Adipocyte (in vitro differentiated cells): ENCODE measurements around the gene RAB6B.

Experiments used
- DNase-seq: peaks from one replicate; pipeline ENCODE4 v3.0.0-alpha.2; 2015; ENCODE audit warnings: low read depth
- H3K27me3 ChIP-seq: replicated peaks from 2 replicates; pipeline ENCODE4 v1.7.0; 2013; ENCODE audit warnings: mild to moderate bottlenecking, low read length, moderate library complexity; ENCODE audit not compliant: control insufficient read depth, insufficient read depth
- H3K36me3 ChIP-seq: 2 replicates; pipeline ENCODE4 v1.7.0; 2013; ENCODE audit warnings: low read length, mild to moderate bottlenecking, moderate library complexity; ENCODE audit not compliant: control insufficient read depth, insufficient read depth, severe bottlenecking
- H3K4me1 ChIP-seq: 2 replicates; pipeline ENCODE4 v1.7.0; 2013; ENCODE audit warnings: mild to moderate bottlenecking, low read length, moderate library complexity; ENCODE audit not compliant: control insufficient read depth, insufficient read depth
- H3K4me3 ChIP-seq: 2 replicates; pipeline ENCODE4 v1.7.0; 2013; ENCODE audit warnings: mild to moderate bottlenecking, low read length, moderate library complexity
- H3K9ac ChIP-seq: 2 replicates; pipeline ENCODE4 v1.7.0; 2013; ENCODE audit warnings: mild to moderate bottlenecking, low read length, moderate library complexity
- H3K9me3 ChIP-seq: 2 replicates; pipeline ENCODE4 v1.7.0; 2013; ENCODE audit warnings: mild to moderate bottlenecking, low read length, moderate library complexity; ENCODE audit not compliant: control insufficient read depth

RAB6B gene

GRCh38 chr3:133890972-133891644 lies 4.6 kb downstream of the RAB6B start:
- no peak for DNase-seq
- Histone ChIP-seq H3K4me3 (no peak overlapping the region), H3K9ac (no peak overlapping the region), H3K4me1 (peaks cover 4% of the 10 kb centered on the region), H3K36me3 (no peaks in the 10 kb centered on the region), H3K9me3 (no peaks in the 10 kb centered on the region), H3K27me3 (peaks cover 3% of the 10 kb centered on the region)

GRCh38 chr3:133890037-133890436 lies 5.6 kb downstream of the RAB6B start:
- H3K9ac ChIP-seq, result no peak overlapping the region
- peaks cover 4% of the 10 kb centered on the region for H3K4me1 ChIP-seq
- H3K27me3 ChIP-seq, result peaks cover 7% of the 10 kb centered on the region
- DNase-seq, result no peak
- H3K4me3 ChIP-seq, result no peak overlapping the region
- no peaks in the 10 kb centered on the region for H3K36me3 ChIP-seq
- H3K9me3 ChIP-seq, result no peaks in the 10 kb centered on the region

DNA sequence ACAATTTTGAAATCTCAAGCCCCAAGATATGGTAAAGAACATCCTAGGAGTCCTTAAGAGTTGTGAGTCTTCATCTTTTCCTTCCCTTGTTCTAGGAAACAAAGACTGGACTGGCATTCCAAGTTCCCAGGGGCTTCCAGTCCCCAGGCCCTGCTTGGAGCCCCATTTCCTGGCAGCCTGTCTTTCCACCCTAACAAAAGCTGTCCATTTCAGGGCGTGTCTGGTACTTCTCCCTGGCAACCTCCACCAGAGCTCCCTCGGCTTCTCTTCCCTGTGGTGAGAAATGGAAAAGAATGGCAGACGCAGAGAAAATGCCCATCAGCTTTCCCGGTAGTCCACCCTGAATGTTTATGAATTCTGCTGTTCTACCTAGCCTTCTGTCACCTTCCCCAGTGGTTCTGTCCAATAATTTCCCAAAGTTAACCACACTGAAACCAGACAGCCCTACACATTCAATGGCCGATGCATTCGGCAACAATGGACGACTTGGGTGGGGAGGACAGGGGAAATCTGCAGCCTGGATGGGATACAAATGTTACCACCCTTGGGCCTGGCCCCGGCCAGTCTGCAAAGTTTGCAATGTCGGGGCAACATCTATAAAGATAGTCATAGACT lies 6.8 kb downstream of the RAB6B start:
- Histone ChIP-seq H3K4me1 (peaks cover 4% of the 10 kb centered on the region), H3K36me3 (no peaks in the 10 kb centered on the region), H3K4me3 (no peak overlapping the region), H3K27me3 (peaks cover 14% of the 10 kb centered on the region), H3K9ac (no peak overlapping the region), H3K9me3 (no peaks in the 10 kb centered on the region)
- DNase-seq, result no peak

DNA sequence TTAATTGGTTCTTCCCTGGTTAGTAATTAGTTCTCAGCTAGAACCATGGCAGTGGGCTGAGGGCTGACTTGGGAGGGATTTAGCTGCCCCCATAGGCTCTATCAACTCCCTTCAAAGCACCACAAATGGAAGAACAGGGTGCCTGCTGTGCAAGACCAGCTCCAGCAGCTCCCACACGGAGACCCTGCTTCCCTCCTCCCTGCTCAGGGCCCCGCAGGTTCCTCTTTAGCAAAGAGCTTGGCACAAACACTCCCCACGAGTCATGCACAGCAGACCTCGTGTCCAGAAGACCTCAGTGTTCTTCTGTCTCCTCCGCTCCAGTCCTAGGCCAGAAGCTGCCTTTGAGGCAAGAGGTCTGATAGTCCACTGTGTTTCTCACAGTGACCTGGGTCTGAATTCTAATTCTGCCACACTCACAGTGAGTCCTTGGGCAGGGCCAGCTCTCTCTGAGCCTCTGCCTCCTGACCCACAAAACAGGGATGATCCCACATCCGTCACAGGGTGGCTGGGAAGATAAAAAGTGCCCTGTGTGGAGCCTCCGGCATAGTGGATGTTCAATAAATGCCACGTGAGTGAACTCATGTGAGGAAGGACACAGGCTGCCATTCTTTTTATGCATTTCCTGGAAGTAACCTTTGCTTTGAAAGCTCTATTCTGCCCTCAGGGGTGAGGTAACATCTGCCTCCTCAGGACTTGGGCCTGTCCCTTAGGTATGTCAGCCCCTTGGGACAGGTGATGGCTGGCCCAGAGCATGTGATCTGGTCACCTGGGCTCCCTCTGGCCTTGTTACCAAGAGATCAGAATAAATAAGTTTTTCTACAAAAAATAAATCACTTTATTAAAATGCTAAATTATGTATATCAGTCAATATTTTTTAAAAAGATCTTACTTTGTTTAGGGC lies 7.6 kb downstream of the RAB6B start:
- DNase-seq, result peak; percentile 8
- Histone ChIP-seq H3K36me3 (no peaks in the 10 kb centered on the region), H3K4me3 (no peak overlapping the region), H3K9ac (no peak overlapping the region), H3K27me3 (peaks cover 16% of the 10 kb centered on the region), H3K9me3 (no peaks in the 10 kb centered on the region), H3K4me1 (peaks cover 4% of the 10 kb centered on the region)

- DNase-seq, result no peak
- Histone ChIP-seq H3K9me3 (no peaks in the 10 kb centered on the region), H3K4me3 (no peak overlapping the region), H3K36me3 (no peaks in the 10 kb centered on the region), H3K9ac (no peak overlapping the region), H3K27me3 (peaks cover 16% of the 10 kb centered on the region), H3K4me1 (peaks cover 4% of the 10 kb centered on the region)
These were observed 8.4 kb downstream of the RAB6B start for GRCh38 chr3:133887074-133887802.

- H3K36me3 ChIP-seq, result no peaks in the 10 kb centered on the region
- no peak for DNase-seq
- no peak overlapping the region for H3K4me3 ChIP-seq
- H3K9ac ChIP-seq, result no peak overlapping the region
- H3K9me3 ChIP-seq, result no peaks in the 10 kb centered on the region
- H3K4me1 ChIP-seq, result peaks cover 4% of the 10 kb centered on the region
- peaks cover 16% of the 10 kb centered on the region for H3K27me3 ChIP-seq
These were observed 9.5 kb downstream of the RAB6B start for GRCh38 chr3:133886031-133886722.

DNA sequence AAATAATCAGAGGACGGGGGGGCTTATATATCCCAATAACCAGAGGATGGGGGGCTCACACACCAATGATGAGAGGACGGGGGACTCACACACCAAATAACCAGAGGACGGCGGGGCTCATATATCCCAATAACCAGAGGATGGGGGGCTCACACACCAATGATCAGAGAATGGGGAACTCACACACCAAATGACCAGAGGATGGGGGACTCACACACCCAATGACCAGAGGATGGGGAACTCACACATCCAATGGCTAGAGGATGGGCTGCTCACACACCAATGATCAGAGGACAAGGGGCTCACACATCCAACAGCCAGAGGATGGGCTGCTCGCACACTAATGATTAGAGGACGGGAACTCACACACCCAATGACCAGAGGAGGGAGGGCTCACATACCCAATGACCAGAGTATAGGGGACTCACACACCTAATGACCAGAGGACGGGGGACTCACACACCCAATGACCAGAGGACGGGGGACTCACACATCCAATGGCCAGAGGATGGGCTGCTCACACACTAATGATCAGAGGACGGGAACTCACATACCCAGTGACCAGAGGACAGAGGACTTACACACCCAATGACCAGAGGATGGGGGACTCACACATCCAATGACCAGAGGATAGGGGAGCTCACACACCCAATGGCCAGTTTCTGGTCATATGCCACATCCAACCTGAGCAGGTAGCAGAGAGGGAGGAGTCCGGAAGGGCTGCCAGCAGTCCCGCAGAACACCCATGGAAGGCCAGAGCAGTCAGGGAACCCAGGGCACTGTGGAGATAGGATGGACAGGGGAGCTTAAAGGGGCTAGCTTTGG lies 10.6 kb downstream of the RAB6B start:
- no peaks in the 10 kb centered on the region for H3K36me3 ChIP-seq
- DNase-seq, result no peak
- H3K4me3 ChIP-seq, result no peak overlapping the region
- peaks cover 4% of the 10 kb centered on the region for H3K4me1 ChIP-seq
- H3K9ac ChIP-seq, result no peak overlapping the region
- no peaks in the 10 kb centered on the region for H3K9me3 ChIP-seq
- H3K27me3 ChIP-seq, result peaks cover 16% of the 10 kb centered on the region

GRCh38 chr3:133884054-133884886 lies 11.4 kb downstream of the RAB6B start:
- H3K4me3 ChIP-seq, result no peak overlapping the region
- H3K4me1 ChIP-seq, result peaks cover 4% of the 10 kb centered on the region
- no peaks in the 10 kb centered on the region for H3K9me3 ChIP-seq
- no peaks in the 10 kb centered on the region for H3K36me3 ChIP-seq
- no peak for DNase-seq
- peaks cover 16% of the 10 kb centered on the region for H3K27me3 ChIP-seq
- no peak overlapping the region for H3K9ac ChIP-seq

- no peak for DNase-seq
- Histone ChIP-seq H3K27me3 (peaks cover 16% of the 10 kb centered on the region), H3K4me3 (no peak overlapping the region), H3K9ac (no peak overlapping the region), H3K4me1 (peaks cover 4% of the 10 kb centered on the region), H3K36me3 (no peaks in the 10 kb centered on the region), H3K9me3 (peaks cover 6% of the 10 kb centered on the region)
These were observed 12.0 kb downstream of the RAB6B start for GRCh38 chr3:133883641-133884040.
